OCI-LY7 (cell line): ENCODE data around the gene GALNT5. TPM values are rescaled to one million over a fixed set of nuclear protein-coding genes. Genes with fewer than 3 reads are reported as not detected.

Experiments used
- BruUV-seq: library from RNA; stranded (reverse); fragments of 400-500 nt; replicated peaks from 2 replicates; lab custom pipeline; 2021; lab: Mats Ljungman, UMichigan
- CTCF ChIA-PET: fragments of 300-600 bp; sonication (Branson Sonifier 250); formaldehyde crosslinking; loops from one replicate; lab custom pipeline; 2022; ENCODE audit warnings: antibody characterized with exemption; ENCODE audit not compliant: unreplicated experiment; lab: Charles Lee
- POLR2A ChIA-PET: fragments of 300-600 bp; sonication (Branson Sonifier 250); formaldehyde crosslinking; loops from one replicate; lab custom pipeline; 2022; ENCODE audit warnings: antibody characterized with exemption; lab: Charles Lee
- DNase-seq: peaks from one replicate; pipeline ENCODE4 v3.0.0-alpha.2; 2015; ENCODE audit warnings: low spot score
- H2AFZ ChIP-seq: fragments of 200-600 bp; sonication (generic), shearing (Covaris generic); 2 replicates; pipeline ENCODE4 v1.6.1; 2014; ENCODE audit warnings: mild to moderate bottlenecking, antibody characterized with exemption, low read length, moderate library complexity
- H3K27ac ChIP-seq: fragments of 200-600 bp; sonication (generic); 2 replicates; pipeline ENCODE4 v1.5.1; 2014; ENCODE audit warnings: mixed run types, low read depth, mild to moderate bottlenecking, moderate library complexity, low read length, inconsistent platforms; ENCODE audit not compliant: poor library complexity, severe bottlenecking
- H3K36me3 ChIP-seq: fragments of 200-600 bp; sonication (generic); 2 replicates; pipeline ENCODE4 v1.6.1; 2014; ENCODE audit warnings: mild to moderate bottlenecking, antibody characterized with exemption, low read length, moderate library complexity, mixed read lengths; ENCODE audit not compliant: insufficient read depth
- H3K4me1 ChIP-seq: fragments of 200-600 bp; sonication (generic); 2 replicates; pipeline ENCODE4 v1.5.1; 2014; ENCODE audit warnings: mild to moderate bottlenecking, low read length; ENCODE audit not compliant: insufficient read depth, poor library complexity, severe bottlenecking
- H3K4me2 ChIP-seq: fragments of 200-600 bp; sonication (generic); 2 replicates; pipeline ENCODE4 v1.6.1; 2014; ENCODE audit warnings: mild to moderate bottlenecking, low read length
- H3K4me3 ChIP-seq: fragments of 200-600 bp; sonication (generic); 2 replicates; pipeline ENCODE4 v1.5.1; 2014; ENCODE audit warnings: mild to moderate bottlenecking, low read depth, low read length; ENCODE audit not compliant: poor library complexity, severe bottlenecking
- H3K79me2 ChIP-seq: fragments of 200-600 bp; sonication (generic); 2 replicates; pipeline ENCODE4 v1.6.1; 2016; ENCODE audit warnings: low read depth, mild to moderate bottlenecking, low read length, moderate library complexity, mixed read lengths; ENCODE audit not compliant: insufficient read depth
- H3K9me2 ChIP-seq: fragments of 200-600 bp; sonication (generic); 2 replicates; pipeline ENCODE4 v1.6.1; 2016; ENCODE audit warnings: mild to moderate bottlenecking, low read length, mixed read lengths; ENCODE audit not compliant: insufficient read depth
- H3K9me3 ChIP-seq: fragments of 200-600 bp; sonication (generic); 2 replicates; pipeline ENCODE4 v1.6.1; 2014; ENCODE audit warnings: mild to moderate bottlenecking, mixed run types, low read length, mixed read lengths
- H4K20me1 ChIP-seq: fragments of 200-600 bp; sonication (generic); 2 replicates; pipeline ENCODE4 v1.6.1; 2014; ENCODE audit warnings: mild to moderate bottlenecking, antibody characterized with exemption, low read length, moderate library complexity, mixed read lengths; ENCODE audit not compliant: insufficient read depth
- EZH2phosphoT487 ChIP-seq: fragments of 200-600 bp; sonication (generic); IDR thresholded peaks from 2 replicates; pipeline ENCODE4 v1.6.1; 2018; ENCODE audit warnings: low read depth, borderline replicate concordance, mild to moderate bottlenecking, mixed run types, antibody characterized with exemption, low read length, moderate library complexity, mixed read lengths
- intact Hi-C: fragments of 100-400 bp; cut with micrococcal nuclease; formaldehyde crosslinking; loops from one replicate; pipeline ENCODE4 v1.10.0; 2022; ENCODE audit not compliant: unreplicated experiment
- total RNA-seq, 2 experiments: library from RNA; depleted of rRNA in 1 of 2; stranded (reverse); fragments of >200 nt in 1 of 2; shearing (Covaris generic) in 1 of 2; gene quantifications; 2 replicates each; pipeline ENCODE4 v1.2.3, GENCODE V29; 2014 to 2022
- TF ChIP-seq, protein P1 (sequence below): fragments of 200-600 bp; sonication (generic); conservative IDR thresholded peaks from 2 replicates; pipeline ENCODE4 v1.5.1; 2014; ENCODE audit warnings: mild to moderate bottlenecking, antibody characterized with exemption, low read length, moderate library complexity, mixed read lengths

GALNT5 gene
- total RNA-seq, 2 experiments from 2014 or later: not detected

DNA sequence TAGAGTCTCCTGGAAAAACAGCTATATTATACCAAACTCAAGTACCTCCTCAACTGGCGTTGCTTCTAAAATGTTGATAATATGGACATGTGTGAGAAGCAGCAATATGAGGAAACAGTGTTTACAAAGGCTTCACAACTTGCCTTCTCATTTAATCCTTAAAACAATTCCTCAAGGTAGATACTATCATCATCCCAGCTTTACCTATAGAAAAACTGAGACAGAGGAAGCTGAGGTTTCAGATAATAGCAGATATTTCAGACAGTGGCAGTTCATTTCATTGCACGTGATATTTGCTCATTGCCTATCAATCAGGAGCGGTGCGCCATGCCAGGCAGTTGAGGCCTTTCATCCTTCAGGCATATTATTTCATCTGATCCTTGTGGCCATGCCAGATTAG is 8.3 kb downstream of the GALNT5 start:
- Histone ChIP-seq H3K9me3 (no peaks in the 10 kb centered on the region), H3K36me3 (no peaks in the 10 kb centered on the region), H3K79me2 (no peaks in the 10 kb centered on the region), H3K27ac (no peak overlapping the region), H3K4me3 (no peak overlapping the region), H3K9me2 (no peaks in the 10 kb centered on the region), H4K20me1 (no peaks in the 10 kb centered on the region), H3K4me1 (no peaks in the 10 kb centered on the region), H2AFZ (no peak overlapping the region), H3K4me2 (no peak overlapping the region)
- intact Hi-C loops: no loop called here
- no peak for DNase-seq
- TF ChIP-seq, protein P1, sequence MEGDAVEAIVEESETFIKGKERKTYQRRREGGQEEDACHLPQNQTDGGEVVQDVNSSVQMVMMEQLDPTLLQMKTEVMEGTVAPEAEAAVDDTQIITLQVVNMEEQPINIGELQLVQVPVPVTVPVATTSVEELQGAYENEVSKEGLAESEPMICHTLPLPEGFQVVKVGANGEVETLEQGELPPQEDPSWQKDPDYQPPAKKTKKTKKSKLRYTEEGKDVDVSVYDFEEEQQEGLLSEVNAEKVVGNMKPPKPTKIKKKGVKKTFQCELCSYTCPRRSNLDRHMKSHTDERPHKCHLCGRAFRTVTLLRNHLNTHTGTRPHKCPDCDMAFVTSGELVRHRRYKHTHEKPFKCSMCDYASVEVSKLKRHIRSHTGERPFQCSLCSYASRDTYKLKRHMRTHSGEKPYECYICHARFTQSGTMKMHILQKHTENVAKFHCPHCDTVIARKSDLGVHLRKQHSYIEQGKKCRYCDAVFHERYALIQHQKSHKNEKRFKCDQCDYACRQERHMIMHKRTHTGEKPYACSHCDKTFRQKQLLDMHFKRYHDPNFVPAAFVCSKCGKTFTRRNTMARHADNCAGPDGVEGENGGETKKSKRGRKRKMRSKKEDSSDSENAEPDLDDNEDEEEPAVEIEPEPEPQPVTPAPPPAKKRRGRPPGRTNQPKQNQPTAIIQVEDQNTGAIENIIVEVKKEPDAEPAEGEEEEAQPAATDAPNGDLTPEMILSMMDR: no peak
- no peak for TF ChIP-seq EZH2phosphoT487
- ChIA-PET POLR2A (no interaction called here), CTCF (no interaction called here)
- BruUV-seq: no TSS peak

DNA sequence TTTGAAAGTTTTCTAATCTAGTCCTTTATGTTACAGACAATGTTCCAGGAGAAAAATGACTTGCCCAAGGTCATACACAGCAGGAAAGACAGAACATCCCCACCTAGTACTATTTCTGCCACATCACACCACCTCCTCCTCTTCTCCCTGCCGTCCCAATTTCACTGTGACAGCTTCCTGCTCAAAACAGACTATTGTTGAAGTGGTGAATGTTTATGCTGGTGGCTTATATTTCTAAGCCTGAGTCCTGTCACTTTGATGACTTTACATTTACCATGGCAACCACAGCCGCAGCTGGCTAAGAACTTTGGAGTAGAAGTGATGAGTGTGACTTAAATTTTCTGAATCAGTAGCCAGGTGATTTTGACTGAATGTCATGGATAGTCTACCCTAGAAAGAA is 10.0 kb downstream of the GALNT5 start:
- H3K9me3 ChIP-seq: no peaks in the 10 kb centered on the region
- H4K20me1 ChIP-seq: no peaks in the 10 kb centered on the region
- CTCF ChIA-PET: no interaction called here
- no peak overlapping the region for H3K4me2 ChIP-seq
- H3K36me3 ChIP-seq: no peaks in the 10 kb centered on the region
- no peak for TF ChIP-seq EZH2phosphoT487
- H3K9me2 ChIP-seq: no peaks in the 10 kb centered on the region
- POLR2A ChIA-PET: no interaction called here
- no peaks in the 10 kb centered on the region for H3K79me2 ChIP-seq
- no peak overlapping the region for H2AFZ ChIP-seq
- H3K4me1 ChIP-seq: no peaks in the 10 kb centered on the region
- intact Hi-C loops: no loop called here
- H3K27ac ChIP-seq: no peak overlapping the region
- H3K4me3 ChIP-seq: no peak overlapping the region
- DNase-seq: no peak
- BruUV-seq: no TSS peak

DNA sequence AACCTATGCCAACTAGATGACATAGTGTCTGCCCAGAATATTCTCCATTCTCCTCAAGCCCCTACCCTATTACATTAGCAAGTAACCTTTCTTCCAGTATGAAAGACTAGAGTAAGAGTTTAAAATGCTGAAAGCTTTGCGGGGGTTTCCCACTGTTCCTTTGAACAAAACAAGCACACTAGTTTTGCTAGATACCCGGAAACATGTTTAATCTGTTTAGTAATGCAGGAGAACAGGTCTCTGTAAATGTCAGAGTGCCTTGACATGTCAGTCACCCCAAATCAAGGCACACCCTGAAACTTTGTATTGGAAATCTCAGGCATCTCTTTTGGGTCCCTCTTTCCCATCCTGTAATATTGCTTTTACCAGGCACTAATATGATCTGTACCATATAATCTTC is 11.6 kb downstream of the GALNT5 start:
- DNase-seq: no peak
- CTCF ChIA-PET: no interaction called here
- H3K4me2 ChIP-seq: no peak overlapping the region
- no peak overlapping the region for H3K4me3 ChIP-seq
- H2AFZ ChIP-seq: no peak overlapping the region
- no peaks in the 10 kb centered on the region for H3K36me3 ChIP-seq
- no peaks in the 10 kb centered on the region for H3K79me2 ChIP-seq
- no TSS peak for BruUV-seq
- no peaks in the 10 kb centered on the region for H3K4me1 ChIP-seq
- H4K20me1 ChIP-seq: no peaks in the 10 kb centered on the region
- H3K9me2 ChIP-seq: no peaks in the 10 kb centered on the region
- POLR2A ChIA-PET: no interaction called here
- TF ChIP-seq, protein P1: no peak
- no peaks in the 10 kb centered on the region for H3K9me3 ChIP-seq
- H3K27ac ChIP-seq: no peak overlapping the region
- intact Hi-C loops: no loop called here
